K562 (cell line): ENCODE measurements around the gene LAPTM4A. TPM values are rescaled to one million over a fixed set of nuclear protein-coding genes. Genes with fewer than 3 reads are reported as not detected.
A peak's percentile ranks its signal among the peaks of the same experiment; 100 is the strongest.

ENCODE experiments used
- ATAC-seq: fragments of 200-7000 bp; cut with Tn5 transposase; 3 replicates; pipeline ENCODE4 v1.9.1; 2020; ENCODE audit warnings: moderate library complexity
- BruUV-seq: library from RNA; stranded (reverse); fragments of 400-500 nt; replicated peaks from 2 replicates; lab custom pipeline; 2021; lab: Mats Ljungman, UMichigan
- CTCF ChIA-PET: fragments of 300-600 bp; formaldehyde crosslinking; extraction: SDS; loops from one replicate; lab custom pipeline; 2021; ENCODE audit warnings: low intra/inter-chr PET ratio; lab: Yijun Ruan, JAX
- POLR2A ChIA-PET: fragments of 300-600, 350-650 bp; sonication (Branson Sonifier 250); formaldehyde crosslinking; extraction: SDS; loops from one replicate; lab custom pipeline; 2021; ENCODE audit warnings: antibody characterized with exemption, inconsistent platforms; lab: Yijun Ruan, JAX
- DNase-seq, 4 experiments: peaks; one replicate each; pipeline versions ENCODE4 v3.0.0 to v3.0.0-alpha.2; 2011 to 2018; ENCODE audit warnings: low spot score in 3 of 4, mixed read lengths in 3 of 4; ENCODE audit errors: extremely low read depth in 1 of 4
- FAIRE-seq: peaks from 2 replicates; lab custom pipeline; 2011; peaks lifted over from hg19 to GRCh38; lab: Jason Lieb, UNC
- H2AFZ ChIP-seq: 2 replicates; pipeline ENCODE4 v1.6.0; 2011; ENCODE audit warnings: low read depth, low read length, control low read depth, inconsistent platforms
- H3K27ac ChIP-seq: fragments of 200-600 bp; 3 replicates; pipeline ENCODE4 v1.8.0; 2011; ENCODE audit warnings: low read depth, mild to moderate bottlenecking, control low read depth, inconsistent platforms, low read length, moderate library complexity, mixed read lengths; ENCODE audit errors: extremely low read depth
- H3K27me3 ChIP-seq, 2 experiments: fragments of 300-600 bp in 1 of 2; 2 replicates in 1 of 2; 3 replicates in 1 of 2; pipeline versions ENCODE4 v1.6.0 to v1.8.0; 2011; ENCODE audit warnings: inconsistent platforms in 2 of 2, low read length in 2 of 2, mild to moderate bottlenecking in 1 of 2, mixed read lengths in 1 of 2, moderate library complexity in 1 of 2; ENCODE audit not compliant: control insufficient read depth in 2 of 2, insufficient read depth in 2 of 2
- H3K36me3 ChIP-seq: fragments of 300-600 bp; 3 replicates; pipeline ENCODE4 v1.8.0; 2011; ENCODE audit warnings: mild to moderate bottlenecking, low read length, inconsistent platforms; ENCODE audit not compliant: control insufficient read depth, insufficient read depth
- H3K4me1 ChIP-seq, 2 experiments: fragments of 200-600 bp in 1 of 2; replicated peaks in 1 of 2; 2 replicates in 1 of 2; 3 replicates in 1 of 2; pipeline versions ENCODE4 v1.5.1 to v1.8.0; 2011; ENCODE audit warnings: inconsistent platforms in 2 of 2, low read length in 2 of 2, mild to moderate bottlenecking in 1 of 2, mixed read lengths in 1 of 2, moderate library complexity in 1 of 2; ENCODE audit not compliant: control insufficient read depth in 2 of 2, insufficient read depth in 2 of 2
- H3K4me2 ChIP-seq: 2 replicates; pipeline ENCODE4 v1.6.1; 2011; ENCODE audit warnings: low read length, control low read depth, inconsistent platforms, mixed read lengths; ENCODE audit not compliant: insufficient read depth
- H3K4me3 ChIP-seq: fragments of 200-600 bp; sonication (generic), shearing (Covaris generic); 2 replicates; pipeline ENCODE4 v1.5.1; 2016; ENCODE audit warnings: control low read depth, inconsistent platforms
- H3K79me2 ChIP-seq: fragments of 200-600 bp; 3 replicates; pipeline ENCODE4 v1.8.0; 2011; ENCODE audit warnings: low read length, inconsistent platforms; ENCODE audit not compliant: control insufficient read depth, insufficient read depth
- H3K9ac ChIP-seq, 2 experiments: 2 replicates each; pipeline versions ENCODE4 v1.6.0 to v1.6.1; 2011; ENCODE audit warnings: low read depth in 2 of 2, low read length in 2 of 2, control low read depth in 1 of 2, inconsistent platforms in 1 of 2, mild to moderate bottlenecking in 1 of 2, mixed read lengths in 1 of 2; ENCODE audit not compliant: insufficient read depth in 1 of 2
- H3K9me1 ChIP-seq: one replicate; pipeline ENCODE4 v1.6.0; 2011; ENCODE audit warnings: inconsistent platforms, mild to moderate bottlenecking, low read length, moderate library complexity; ENCODE audit not compliant: control insufficient read depth, insufficient read depth
- H3K9me3 ChIP-seq: replicated peaks from 2 replicates; pipeline ENCODE4 v1.5.1; 2011; ENCODE audit warnings: low read depth, low read length, inconsistent platforms; ENCODE audit not compliant: control insufficient read depth, insufficient read depth
- H4K20me1 ChIP-seq: replicated peaks from 2 replicates; pipeline ENCODE4 v1.6.1; 2011; ENCODE audit warnings: low read length, inconsistent platforms, mixed read lengths; ENCODE audit not compliant: control insufficient read depth, insufficient read depth
- CC2D1A ChIP-seq: fragments of 450-650 bp; IDR thresholded peaks from 2 replicates; pipeline ENCODE4 v1.6.1; 2017; ENCODE audit warnings: mild to moderate bottlenecking
- HMG20A ChIP-seq: fragments of 450-650 bp; formaldehyde crosslinking; conservative IDR thresholded peaks from 2 replicates; pipeline ENCODE4 v1.4.0; 2020; ENCODE audit warnings: mild to moderate bottlenecking, mixed read lengths
- SIN3A ChIP-seq, 2 experiments: fragments of 150-350 bp in 1 of 2; IDR thresholded peaks; 2 replicates each; pipeline ENCODE4 v1.6.1; 2011 to 2016; ENCODE audit warnings: borderline replicate concordance in 2 of 2, low read depth in 2 of 2, low read length in 2 of 2, mild to moderate bottlenecking in 2 of 2, moderate library complexity in 2 of 2; ENCODE audit not compliant: control insufficient read depth in 1 of 2
- ZBTB7A ChIP-seq: IDR thresholded peaks from 2 replicates; pipeline ENCODE4 v1.6.1; 2011; ENCODE audit warnings: low read depth, mild to moderate bottlenecking, low read length, moderate library complexity, borderline replicate concordance; ENCODE audit not compliant: control insufficient read depth
- ZSCAN29 ChIP-seq: fragments of 450-650 bp; IDR thresholded peaks from 2 replicates; pipeline ENCODE4 v1.6.1; 2017
- WGBS: fragments of 100-300 bp; shearing (Covaris generic); methylation state at CpG from one replicate; pipeline ENCODE4 v1.1.6; 2016; ENCODE audit warnings: low coverage, mixed read lengths; ENCODE audit not compliant: insufficient coverage; ENCODE audit errors: missing lambda C conversion rate; 5-methylcytosine and 5-hydroxymethylcytosine counted together
- in situ Hi-C: fragments of 300-500 bp; cut with MboI; formaldehyde crosslinking; loops from 4 replicates; pipeline ENCODE4 v1.15.0; 2018; ENCODE audit warnings: inconsistent platforms, mixed read lengths
- intact Hi-C: fragments of 100-400 bp; cut with micrococcal nuclease; formaldehyde crosslinking; loops from 2 replicates; pipeline ENCODE4 v1.14.2; 2022
- polyA plus RNA-seq, 8 experiments: library from polyadenylated mRNA; depleted of rRNA in 4 of 8; stranded (reverse) in 5 of 8; unstranded in 3 of 8; fragments of >200 nt; fragmentation: Nextera tagmentation in 2 of 8; fragmentation: Illumina TruSeq in 1 of 8; extraction: Ambion mirVana in 2 of 8; extraction: Trizol in 1 of 8; gene quantifications; 2 replicates each; pipeline versions ENCODE4 v1.2.1 to v1.2.3, GENCODE V29; 2011 to 2014; ENCODE audit warnings: inconsistent platforms in 1 of 8, missing spikeins in 1 of 8
- total RNA-seq, 7 experiments: library from RNA; depleted of rRNA in 6 of 7; stranded (reverse); fragments of >200 nt in 6 of 7; fragmentation: Illumina TruSeq in 2 of 7; extraction: Trizol in 2 of 7; gene quantifications; 2 replicates each; pipeline versions ENCODE4 v1.2.1 to v1.2.3, GENCODE V29; 2011 to 2021; ENCODE audit warnings: low replicate concordance in 1 of 7
- TF ChIP-seq, protein P1 (sequence below): fragments of 450-650 bp; IDR thresholded peaks from 2 replicates; pipeline ENCODE4 v1.6.1; 2016; ENCODE audit warnings: mild to moderate bottlenecking
- TF ChIP-seq, protein P2 (sequence below): fragments of 450-650 bp; IDR thresholded peaks from 2 replicates; pipeline ENCODE4 v1.7.1; 2018; ENCODE audit warnings: mild to moderate bottlenecking, low read depth; ENCODE audit not compliant: partially characterized antibody
- TF ChIP-seq, protein P3 (sequence below): sonication (generic); formaldehyde crosslinking; IDR thresholded peaks from 2 replicates; pipeline ENCODE4 v1.8.1; 2023; ENCODE audit warnings: mild to moderate bottlenecking, missing genetic modification reagents
- TF ChIP-seq, protein P4 (sequence below): fragments of 450-650 bp; IDR thresholded peaks from 2 replicates; pipeline ENCODE4 v1.6.1; 2016; ENCODE audit warnings: borderline replicate concordance
- TF ChIP-seq, protein P5 (sequence below): sonication (generic); formaldehyde crosslinking; IDR thresholded peaks from 2 replicates; pipeline ENCODE4 v1.8.1; 2022; ENCODE audit warnings: missing genetic modification reagents

The LAPTM4A gene
- total and polyA plus RNA-seq, 9 of the 15 experiments (the other 6 are each of a cell fraction or from before 2014, with no cell fraction given), result 13.4 to 157 (median 50.1) TPM

DNA sequence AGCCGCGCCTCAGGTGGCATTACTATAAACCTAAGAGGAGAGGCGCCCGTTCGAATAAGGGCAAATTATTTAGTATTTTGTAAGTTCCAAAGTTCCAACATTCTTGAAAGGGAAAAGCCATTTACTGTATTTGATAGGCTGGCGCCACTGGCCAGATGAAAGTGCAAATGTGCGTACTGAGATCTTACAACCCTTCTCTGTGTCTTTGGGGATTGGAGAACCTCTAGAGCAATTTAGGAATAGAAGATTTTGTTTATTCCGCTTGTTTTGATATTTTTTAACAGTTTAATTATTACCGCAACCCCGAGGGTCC, 61.1 kb downstream of the LAPTM4A start:
- Histone ChIP-seq H3K9ac (peak overlapping the region in 1 of 2 experiments; percentile 91; a peak in 2 of 4 replicates), H3K9me3 (no peaks in the 10 kb centered on the region), H4K20me1 (no peaks in the 10 kb centered on the region), H3K36me3 (peaks cover 4% of the 10 kb centered on the region; the same call in 2 of the 3 replicates), H3K4me3 (peak overlapping the region; percentile 74), H2AFZ (peak overlapping the region; percentile 96), H3K27me3 (no peaks in the 10 kb centered on the region; a peak in 2 of 5 replicates), H3K4me1 (peaks cover 0 to 9% of the 10 kb centered on the region in 2 experiments; a peak in 2 of 5 replicates), H3K27ac (no peak overlapping the region), H3K79me2 (peaks cover 11% of the 10 kb centered on the region; the same call in 1 of the 3 replicates), H3K9me1 (no peaks in the 10 kb centered on the region), H3K4me2 (peak overlapping the region; percentile 88)
- CTCF ChIA-PET, result no interaction called here
- no TSS peak for BruUV-seq
- WGBS, result 51% methylated on average over 10 of the region's 10 CpGs
- in situ Hi-C loops, result no loop called here
- no peak for ATAC-seq
- intact Hi-C loops, result no loop called here
- DNase-seq, result no peak
- POLR2A ChIA-PET, result interaction anchor here (1.4 kb wide), 1 partner anchor 16 kb away, joined by 4 read pairs; no protein-coding TSS in a partner anchor
- FAIRE-seq, result no peak
- TF ChIP-seq ZBTB7A (no peak), SIN3A (IDR thresholded peaks at IDR 0.05; ENCODE audit: borderline replicate concordance in 2 of 2, control insufficient read depth in 1 of 2, low read depth in 2 of 2, low read length in 2 of 2) (no peak), ZSCAN29 (no peak), HMG20A (CRISPR knock-in tag) (no peak), CC2D1A (no peak)
- TF ChIP-seq, protein P1, sequence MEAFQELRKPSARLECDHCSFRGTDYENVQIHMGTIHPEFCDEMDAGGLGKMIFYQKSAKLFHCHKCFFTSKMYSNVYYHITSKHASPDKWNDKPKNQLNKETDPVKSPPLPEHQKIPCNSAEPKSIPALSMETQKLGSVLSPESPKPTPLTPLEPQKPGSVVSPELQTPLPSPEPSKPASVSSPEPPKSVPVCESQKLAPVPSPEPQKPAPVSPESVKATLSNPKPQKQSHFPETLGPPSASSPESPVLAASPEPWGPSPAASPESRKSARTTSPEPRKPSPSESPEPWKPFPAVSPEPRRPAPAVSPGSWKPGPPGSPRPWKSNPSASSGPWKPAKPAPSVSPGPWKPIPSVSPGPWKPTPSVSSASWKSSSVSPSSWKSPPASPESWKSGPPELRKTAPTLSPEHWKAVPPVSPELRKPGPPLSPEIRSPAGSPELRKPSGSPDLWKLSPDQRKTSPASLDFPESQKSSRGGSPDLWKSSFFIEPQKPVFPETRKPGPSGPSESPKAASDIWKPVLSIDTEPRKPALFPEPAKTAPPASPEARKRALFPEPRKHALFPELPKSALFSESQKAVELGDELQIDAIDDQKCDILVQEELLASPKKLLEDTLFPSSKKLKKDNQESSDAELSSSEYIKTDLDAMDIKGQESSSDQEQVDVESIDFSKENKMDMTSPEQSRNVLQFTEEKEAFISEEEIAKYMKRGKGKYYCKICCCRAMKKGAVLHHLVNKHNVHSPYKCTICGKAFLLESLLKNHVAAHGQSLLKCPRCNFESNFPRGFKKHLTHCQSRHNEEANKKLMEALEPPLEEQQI, result peak; percentile 66; the same call in 1 of the 2 replicates
- TF ChIP-seq, protein P2, sequence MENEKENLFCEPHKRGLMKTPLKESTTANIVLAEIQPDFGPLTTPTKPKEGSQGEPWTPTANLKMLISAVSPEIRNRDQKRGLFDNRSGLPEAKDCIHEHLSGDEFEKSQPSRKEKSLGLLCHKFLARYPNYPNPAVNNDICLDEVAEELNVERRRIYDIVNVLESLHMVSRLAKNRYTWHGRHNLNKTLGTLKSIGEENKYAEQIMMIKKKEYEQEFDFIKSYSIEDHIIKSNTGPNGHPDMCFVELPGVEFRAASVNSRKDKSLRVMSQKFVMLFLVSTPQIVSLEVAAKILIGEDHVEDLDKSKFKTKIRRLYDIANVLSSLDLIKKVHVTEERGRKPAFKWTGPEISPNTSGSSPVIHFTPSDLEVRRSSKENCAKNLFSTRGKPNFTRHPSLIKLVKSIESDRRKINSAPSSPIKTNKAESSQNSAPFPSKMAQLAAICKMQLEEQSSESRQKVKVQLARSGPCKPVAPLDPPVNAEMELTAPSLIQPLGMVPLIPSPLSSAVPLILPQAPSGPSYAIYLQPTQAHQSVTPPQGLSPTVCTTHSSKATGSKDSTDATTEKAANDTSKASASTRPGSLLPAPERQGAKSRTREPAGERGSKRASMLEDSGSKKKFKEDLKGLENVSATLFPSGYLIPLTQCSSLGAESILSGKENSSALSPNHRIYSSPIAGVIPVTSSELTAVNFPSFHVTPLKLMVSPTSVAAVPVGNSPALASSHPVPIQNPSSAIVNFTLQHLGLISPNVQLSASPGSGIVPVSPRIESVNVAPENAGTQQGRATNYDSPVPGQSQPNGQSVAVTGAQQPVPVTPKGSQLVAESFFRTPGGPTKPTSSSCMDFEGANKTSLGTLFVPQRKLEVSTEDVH, result no peak
- TF ChIP-seq, protein P3, sequence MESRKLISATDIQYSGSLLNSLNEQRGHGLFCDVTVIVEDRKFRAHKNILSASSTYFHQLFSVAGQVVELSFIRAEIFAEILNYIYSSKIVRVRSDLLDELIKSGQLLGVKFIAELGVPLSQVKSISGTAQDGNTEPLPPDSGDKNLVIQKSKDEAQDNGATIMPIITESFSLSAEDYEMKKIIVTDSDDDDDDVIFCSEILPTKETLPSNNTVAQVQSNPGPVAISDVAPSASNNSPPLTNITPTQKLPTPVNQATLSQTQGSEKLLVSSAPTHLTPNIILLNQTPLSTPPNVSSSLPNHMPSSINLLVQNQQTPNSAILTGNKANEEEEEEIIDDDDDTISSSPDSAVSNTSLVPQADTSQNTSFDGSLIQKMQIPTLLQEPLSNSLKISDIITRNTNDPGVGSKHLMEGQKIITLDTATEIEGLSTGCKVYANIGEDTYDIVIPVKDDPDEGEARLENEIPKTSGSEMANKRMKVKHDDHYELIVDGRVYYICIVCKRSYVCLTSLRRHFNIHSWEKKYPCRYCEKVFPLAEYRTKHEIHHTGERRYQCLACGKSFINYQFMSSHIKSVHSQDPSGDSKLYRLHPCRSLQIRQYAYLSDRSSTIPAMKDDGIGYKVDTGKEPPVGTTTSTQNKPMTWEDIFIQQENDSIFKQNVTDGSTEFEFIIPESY (CRISPR knock-in tag), result peak; percentile 53; the same call in 1 of the 2 replicates
- TF ChIP-seq, protein P4, sequence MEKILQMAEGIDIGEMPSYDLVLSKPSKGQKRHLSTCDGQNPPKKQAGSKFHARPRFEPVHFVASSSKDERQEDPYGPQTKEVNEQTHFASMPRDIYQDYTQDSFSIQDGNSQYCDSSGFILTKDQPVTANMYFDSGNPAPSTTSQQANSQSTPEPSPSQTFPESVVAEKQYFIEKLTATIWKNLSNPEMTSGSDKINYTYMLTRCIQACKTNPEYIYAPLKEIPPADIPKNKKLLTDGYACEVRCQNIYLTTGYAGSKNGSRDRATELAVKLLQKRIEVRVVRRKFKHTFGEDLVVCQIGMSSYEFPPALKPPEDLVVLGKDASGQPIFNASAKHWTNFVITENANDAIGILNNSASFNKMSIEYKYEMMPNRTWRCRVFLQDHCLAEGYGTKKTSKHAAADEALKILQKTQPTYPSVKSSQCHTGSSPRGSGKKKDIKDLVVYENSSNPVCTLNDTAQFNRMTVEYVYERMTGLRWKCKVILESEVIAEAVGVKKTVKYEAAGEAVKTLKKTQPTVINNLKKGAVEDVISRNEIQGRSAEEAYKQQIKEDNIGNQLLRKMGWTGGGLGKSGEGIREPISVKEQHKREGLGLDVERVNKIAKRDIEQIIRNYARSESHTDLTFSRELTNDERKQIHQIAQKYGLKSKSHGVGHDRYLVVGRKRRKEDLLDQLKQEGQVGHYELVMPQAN, result no peak
- TF ChIP-seq, protein P5, sequence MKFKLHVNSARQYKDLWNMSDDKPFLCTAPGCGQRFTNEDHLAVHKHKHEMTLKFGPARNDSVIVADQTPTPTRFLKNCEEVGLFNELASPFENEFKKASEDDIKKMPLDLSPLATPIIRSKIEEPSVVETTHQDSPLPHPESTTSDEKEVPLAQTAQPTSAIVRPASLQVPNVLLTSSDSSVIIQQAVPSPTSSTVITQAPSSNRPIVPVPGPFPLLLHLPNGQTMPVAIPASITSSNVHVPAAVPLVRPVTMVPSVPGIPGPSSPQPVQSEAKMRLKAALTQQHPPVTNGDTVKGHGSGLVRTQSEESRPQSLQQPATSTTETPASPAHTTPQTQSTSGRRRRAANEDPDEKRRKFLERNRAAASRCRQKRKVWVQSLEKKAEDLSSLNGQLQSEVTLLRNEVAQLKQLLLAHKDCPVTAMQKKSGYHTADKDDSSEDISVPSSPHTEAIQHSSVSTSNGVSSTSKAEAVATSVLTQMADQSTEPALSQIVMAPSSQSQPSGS (CRISPR knock-in tag), result no peak
